Measurements from ENCODE around the gene SLC44A5. TPM values are rescaled to one million over a fixed set of nuclear protein-coding genes. Genes with fewer than 3 reads are reported as not detected.

SLC44A5 gene
- total RNA-seq, 1 donor from 2014 or later, result 15.4 TPM

- TF ChIP-seq, protein P1, sequence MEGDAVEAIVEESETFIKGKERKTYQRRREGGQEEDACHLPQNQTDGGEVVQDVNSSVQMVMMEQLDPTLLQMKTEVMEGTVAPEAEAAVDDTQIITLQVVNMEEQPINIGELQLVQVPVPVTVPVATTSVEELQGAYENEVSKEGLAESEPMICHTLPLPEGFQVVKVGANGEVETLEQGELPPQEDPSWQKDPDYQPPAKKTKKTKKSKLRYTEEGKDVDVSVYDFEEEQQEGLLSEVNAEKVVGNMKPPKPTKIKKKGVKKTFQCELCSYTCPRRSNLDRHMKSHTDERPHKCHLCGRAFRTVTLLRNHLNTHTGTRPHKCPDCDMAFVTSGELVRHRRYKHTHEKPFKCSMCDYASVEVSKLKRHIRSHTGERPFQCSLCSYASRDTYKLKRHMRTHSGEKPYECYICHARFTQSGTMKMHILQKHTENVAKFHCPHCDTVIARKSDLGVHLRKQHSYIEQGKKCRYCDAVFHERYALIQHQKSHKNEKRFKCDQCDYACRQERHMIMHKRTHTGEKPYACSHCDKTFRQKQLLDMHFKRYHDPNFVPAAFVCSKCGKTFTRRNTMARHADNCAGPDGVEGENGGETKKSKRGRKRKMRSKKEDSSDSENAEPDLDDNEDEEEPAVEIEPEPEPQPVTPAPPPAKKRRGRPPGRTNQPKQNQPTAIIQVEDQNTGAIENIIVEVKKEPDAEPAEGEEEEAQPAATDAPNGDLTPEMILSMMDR (IDR thresholded peaks at IDR 0.05; ENCODE audit: partially characterized antibody, unreplicated experiment), result no peak
- Mint-ChIP-seq H3K27ac (ENCODE audit: unreplicated experiment) (no peak overlapping the region), H3K4me3 (ENCODE audit: unreplicated experiment) (no peak overlapping the region), H3K27me3 (ENCODE audit: unreplicated experiment) (no peaks in the 10 kb centered on the region), H3K9me3 (ENCODE audit: unreplicated experiment) (no peaks in the 10 kb centered on the region), H3K36me3 (ENCODE audit: unreplicated experiment) (no peaks in the 10 kb centered on the region), H3K4me1 (ENCODE audit: low read depth, unreplicated experiment) (no peaks in the 10 kb centered on the region)
- no peak for DNase-seq
These were observed 166.7 kb downstream of the SLC44A5 start for GRCh38 chr1:75444220-75444619.

GRCh38 chr1:75440274-75440673 lies 170.6 kb downstream of the SLC44A5 start:
- no peak overlapping the region for H3K4me3 Mint-ChIP-seq (ENCODE audit: unreplicated experiment)
- H3K36me3 Mint-ChIP-seq (ENCODE audit: unreplicated experiment), result no peaks in the 10 kb centered on the region
- H3K27ac Mint-ChIP-seq (ENCODE audit: unreplicated experiment), result no peak overlapping the region
- H3K27me3 Mint-ChIP-seq (ENCODE audit: unreplicated experiment), result peaks cover 1% of the 10 kb centered on the region
- TF ChIP-seq, protein P1 (IDR thresholded peaks at IDR 0.05; ENCODE audit: partially characterized antibody, unreplicated experiment), result no peak
- H3K9me3 Mint-ChIP-seq (ENCODE audit: unreplicated experiment), result no peaks in the 10 kb centered on the region
- no peak for DNase-seq
- H3K4me1 Mint-ChIP-seq (ENCODE audit: low read depth, unreplicated experiment), result no peaks in the 10 kb centered on the region

- Mint-ChIP-seq H3K36me3 (ENCODE audit: unreplicated experiment) (no peaks in the 10 kb centered on the region), H3K4me3 (ENCODE audit: unreplicated experiment) (no peak overlapping the region), H3K9me3 (ENCODE audit: unreplicated experiment) (no peaks in the 10 kb centered on the region), H3K4me1 (ENCODE audit: low read depth, unreplicated experiment) (no peaks in the 10 kb centered on the region), H3K27ac (ENCODE audit: unreplicated experiment) (no peak overlapping the region), H3K27me3 (ENCODE audit: unreplicated experiment) (peaks cover 1% of the 10 kb centered on the region)
- DNase-seq, result no peak
- TF ChIP-seq, protein P1 (IDR thresholded peaks at IDR 0.05; ENCODE audit: partially characterized antibody, unreplicated experiment), result no peak
These were observed 172.6 kb downstream of the SLC44A5 start for GRCh38 chr1:75438355-75438754.

- Mint-ChIP-seq H3K9me3 (ENCODE audit: unreplicated experiment) (no peaks in the 10 kb centered on the region), H3K27ac (ENCODE audit: unreplicated experiment) (no peak overlapping the region), H3K27me3 (ENCODE audit: unreplicated experiment) (peaks cover 3% of the 10 kb centered on the region), H3K36me3 (ENCODE audit: unreplicated experiment) (no peaks in the 10 kb centered on the region), H3K4me3 (ENCODE audit: unreplicated experiment) (no peak overlapping the region), H3K4me1 (ENCODE audit: low read depth, unreplicated experiment) (no peaks in the 10 kb centered on the region)
- TF ChIP-seq, protein P1 (IDR thresholded peaks at IDR 0.05; ENCODE audit: partially characterized antibody, unreplicated experiment), result no peak
- no peak for DNase-seq
These were observed 179.1 kb downstream of the SLC44A5 start for GRCh38 chr1:75431843-75432242.

DNA sequence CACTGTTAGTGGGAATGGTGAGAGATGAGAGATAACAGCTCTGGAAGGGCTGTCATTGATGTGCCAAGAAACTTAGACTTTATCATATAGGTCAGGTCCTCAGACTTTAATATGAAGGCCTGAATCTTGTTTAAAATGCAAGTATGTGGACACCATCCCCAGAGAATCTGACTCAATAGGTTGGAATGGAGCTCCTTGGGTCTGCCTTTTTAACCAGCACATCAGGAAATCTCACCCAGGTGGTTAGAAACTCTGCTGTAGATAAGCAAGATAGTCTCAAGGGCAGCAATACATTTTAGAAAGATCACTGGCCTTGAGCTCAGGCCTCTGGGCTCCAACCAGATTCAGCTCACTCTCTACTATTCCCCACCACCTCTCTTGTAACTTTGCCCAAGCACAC lies 180.4 kb downstream of the SLC44A5 start:
- Mint-ChIP-seq H3K36me3 (ENCODE audit: unreplicated experiment) (no peaks in the 10 kb centered on the region), H3K27me3 (ENCODE audit: unreplicated experiment) (peaks cover 2% of the 10 kb centered on the region), H3K9me3 (ENCODE audit: unreplicated experiment) (no peaks in the 10 kb centered on the region), H3K27ac (ENCODE audit: unreplicated experiment) (no peak overlapping the region), H3K4me1 (ENCODE audit: low read depth, unreplicated experiment) (peaks cover 2% of the 10 kb centered on the region), H3K4me3 (ENCODE audit: unreplicated experiment) (no peak overlapping the region)
- DNase-seq, result no peak
- TF ChIP-seq, protein P1 (IDR thresholded peaks at IDR 0.05; ENCODE audit: partially characterized antibody, unreplicated experiment), result no peak

Data from glutamatergic neuron (in vitro differentiated cells).